Transverse colon (tissue), 3 donors: Measurements from ENCODE around the gene SEMA3F.

Source experiments
- CTCF ChIP-seq, 5 experiments: fragments of 200-600 bp in 3 of 5; fragments of 450-650 bp in 2 of 5; sonication (generic) in 3 of 5; IDR thresholded peaks; 1 replicate in 2 of 5; 2 replicates in 3 of 5; pipeline ENCODE4 v1.5.1; 2016 to 2017; ENCODE audit warnings: antibody characterized with exemption in 5 of 5, inconsistent platforms in 3 of 5, mild to moderate bottlenecking in 2 of 5, moderate library complexity in 1 of 5
- EP300 ChIP-seq: sonication (generic); formaldehyde crosslinking; IDR thresholded peaks from one replicate; pipeline ENCODE4 v1.6.1; 2017; ENCODE audit warnings: antibody characterized with exemption, low read depth

- TF ChIP-seq CTCF (IDR thresholded peaks at IDR 0.05) (no peak), EP300 (no peak)
These were observed 78.1 kb downstream of the SEMA3F start for GRCh38 chr3:50233176-50233575.
